UCSD-AML1 (cell line): ENCODE results near the gene RAF1.
A peak's percentile ranks its signal among the peaks of the same experiment; 100 is the strongest.

Experiments
- DNase-seq: peaks from one replicate; lab custom pipeline; 2025; ENCODE audit not compliant: unreplicated experiment; lab: John Stamatoyannopoulos, UW

Gene RAF1

DNA sequence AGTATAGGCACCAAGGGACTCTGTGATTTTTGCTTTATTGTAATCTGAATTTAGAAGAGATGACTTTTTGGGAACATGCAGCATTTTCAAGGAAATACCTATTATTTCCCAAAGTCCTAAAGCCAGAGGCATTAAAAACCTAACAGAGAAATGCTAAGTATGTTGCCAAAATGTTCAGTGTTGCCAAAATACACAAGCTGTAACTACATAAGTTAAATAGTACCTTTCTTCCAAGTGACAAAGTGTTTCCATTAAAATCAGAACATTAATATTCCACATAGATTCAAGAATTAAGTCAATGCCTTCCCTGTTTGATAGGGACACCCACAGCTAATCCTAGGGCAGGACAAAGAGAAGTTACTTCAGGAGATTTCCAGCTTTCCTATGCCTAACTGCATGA, 65.0 kb downstream of the RAF1 start:
- no peak for DNase-seq

DNA sequence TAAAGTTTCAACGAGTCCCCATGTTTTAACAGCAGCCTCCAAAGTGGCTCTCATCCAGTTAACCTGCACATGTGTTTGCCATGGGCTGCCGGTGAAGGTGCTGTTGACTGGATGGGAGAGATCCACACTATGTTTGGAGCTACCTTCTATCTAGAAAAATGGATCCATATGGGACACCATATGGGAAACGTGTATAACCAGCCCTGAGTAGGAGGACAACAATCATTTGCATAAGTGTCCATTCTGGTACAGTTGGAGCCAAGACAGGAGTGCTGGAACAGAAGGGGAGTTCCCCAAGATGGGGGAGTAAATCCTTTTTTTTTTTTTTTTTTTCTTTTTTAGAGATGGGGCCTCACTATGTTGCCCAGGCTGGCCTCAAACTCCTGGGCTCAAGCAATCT, 70.4 kb downstream of the RAF1 start:
- no peak for DNase-seq

DNA sequence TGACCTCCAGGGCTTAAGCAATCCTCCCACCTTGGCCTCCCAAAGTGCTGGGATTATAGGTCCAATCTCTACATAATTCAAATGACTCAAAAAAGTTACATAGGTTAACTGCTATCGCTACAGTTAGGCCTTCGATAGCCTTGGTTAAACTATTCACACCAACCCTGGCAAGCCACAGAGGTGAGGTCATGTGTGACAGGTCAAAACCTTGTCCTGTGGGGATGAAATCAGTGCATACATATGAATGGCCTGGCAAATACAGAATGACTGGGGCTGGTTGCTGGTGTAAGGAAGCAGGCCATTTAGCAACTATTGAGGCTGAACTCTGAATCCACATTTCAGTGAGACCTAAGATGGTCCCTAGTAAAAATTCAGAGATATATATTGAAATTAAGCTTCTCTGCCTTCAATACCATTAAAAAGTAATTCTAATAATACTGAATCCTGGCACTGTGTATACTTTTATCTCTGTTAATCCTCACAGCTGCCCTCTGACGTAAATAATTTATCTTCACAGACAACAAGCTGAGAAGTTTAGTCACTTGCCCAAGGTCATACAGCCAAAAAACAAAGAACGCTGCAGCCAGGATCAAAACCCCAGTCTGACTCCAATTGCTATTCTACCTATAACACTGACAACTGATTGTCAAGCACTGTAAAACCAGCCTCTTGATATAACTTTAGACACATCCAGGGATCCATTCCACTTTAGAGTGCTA, 71.8 kb downstream of the RAF1 start:
- no peak for DNase-seq

DNA sequence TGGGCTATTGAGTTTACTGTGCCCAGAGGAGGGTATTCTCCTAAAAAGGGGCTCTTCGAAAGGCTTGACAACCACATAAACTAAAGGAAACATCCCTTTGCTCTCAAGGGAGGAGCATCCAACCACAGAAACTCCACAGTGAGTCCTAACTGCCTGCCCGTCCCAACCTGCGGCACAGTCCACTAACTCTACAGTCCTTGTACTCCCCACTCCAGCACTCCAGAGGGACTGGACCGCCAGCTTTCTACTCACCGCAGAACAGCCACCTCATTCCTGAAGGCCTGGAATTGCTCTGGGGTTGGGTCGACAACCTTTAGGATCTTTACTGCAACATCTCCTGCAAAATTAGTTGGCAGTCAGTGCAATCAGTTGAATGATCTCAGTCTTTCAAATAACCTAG, 72.5 kb downstream of the RAF1 start:
- DNase-seq = no peak

DNA sequence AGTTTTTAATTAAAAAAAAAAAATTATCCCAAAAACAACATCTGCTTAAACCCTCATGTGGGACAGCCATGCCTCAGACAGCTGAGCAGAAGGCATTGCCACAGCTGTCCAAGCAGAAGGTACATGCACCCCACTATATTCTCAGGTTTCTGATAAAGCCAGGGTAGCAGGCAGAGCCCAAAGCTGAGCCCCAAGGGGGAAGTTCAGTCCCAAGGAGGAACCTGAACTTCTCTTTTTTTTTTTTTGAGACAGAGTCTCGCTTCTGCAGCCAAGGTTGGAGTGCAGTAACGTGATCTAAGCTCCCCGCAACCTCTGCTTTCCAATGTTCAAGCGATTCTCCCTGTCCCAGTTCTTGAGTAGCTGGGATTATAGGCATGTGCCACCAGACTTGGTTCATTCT, 73.8 kb downstream of the RAF1 start:
- DNase-seq = no peak

GRCh38 chr3:12588039-12589009, 75.6 kb downstream of the RAF1 start:
- DNase-seq = no peak

DNA sequence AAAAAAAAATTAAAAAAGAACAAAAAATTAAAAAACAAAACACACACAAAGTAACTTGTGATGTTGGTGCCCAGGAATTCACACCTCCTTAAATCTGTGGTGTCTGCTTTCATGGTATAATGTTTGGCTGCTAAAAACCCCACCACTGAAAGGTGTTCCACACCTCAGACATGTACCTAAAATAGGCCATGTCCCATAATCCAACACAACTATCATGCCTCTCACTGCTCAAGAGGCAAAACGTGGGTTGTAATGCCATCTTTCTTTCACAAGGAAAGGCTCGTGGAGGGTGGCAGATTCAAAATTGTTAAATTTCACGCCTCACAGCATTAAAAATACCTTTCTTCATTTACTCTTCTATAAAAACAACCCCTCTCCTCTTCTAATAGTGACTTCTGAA, 77.5 kb downstream of the RAF1 start:
- no peak for DNase-seq

- no peak for DNase-seq
Measured at GRCh38 chr3:12585970-12586369, 77.9 kb downstream of the RAF1 start.

DNA sequence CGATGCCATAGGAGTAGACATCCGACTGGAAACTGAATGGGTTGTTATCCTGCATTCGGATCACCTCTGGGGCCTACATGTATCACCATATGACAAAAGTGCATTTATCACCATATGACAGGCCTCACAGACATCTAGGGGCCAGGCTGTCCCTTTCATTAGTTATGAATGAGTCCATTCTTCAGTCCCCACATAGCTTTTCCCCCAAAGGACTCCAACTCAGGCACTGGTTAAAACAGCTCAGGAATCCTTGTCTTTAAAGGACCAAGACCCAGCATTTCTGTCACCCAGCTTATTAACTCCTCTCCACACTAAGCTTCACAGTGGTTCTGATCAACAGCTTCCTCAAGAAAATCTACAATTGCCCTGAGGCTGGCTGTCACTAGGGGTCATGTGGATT, 78.7 kb downstream of the RAF1 start:
- no peak for DNase-seq

GRCh38 chr3:12584083-12584482, 79.8 kb downstream of the RAF1 start:
- no peak for DNase-seq

GRCh38 chr3:12583280-12583679, 80.6 kb downstream of the RAF1 start:
- DNase-seq = no peak

- no peak for DNase-seq
Measured at GRCh38 chr3:12582730-12583129, 81.2 kb downstream of the RAF1 start.

DNA sequence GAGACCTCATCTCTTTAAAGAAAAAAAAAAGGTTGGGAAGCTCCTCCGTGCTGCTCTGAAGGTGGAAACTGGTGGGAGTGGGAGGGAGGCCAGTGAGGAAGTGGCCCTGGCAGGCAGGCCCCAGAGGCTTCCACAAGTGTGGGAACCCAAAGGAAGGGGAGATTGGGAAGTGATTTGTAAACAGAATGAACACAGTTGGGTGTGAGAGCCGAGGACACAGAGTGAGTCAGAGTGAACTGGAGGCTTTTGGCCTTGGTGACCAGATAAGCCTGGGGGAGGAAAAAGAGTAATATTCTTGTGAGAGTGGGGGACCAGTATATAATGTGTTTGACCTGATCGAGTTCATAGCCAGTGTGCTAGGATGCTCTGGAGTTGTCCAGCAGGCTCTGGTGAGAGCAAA, 84.0 kb downstream of the RAF1 start:
- no peak for DNase-seq

DNA sequence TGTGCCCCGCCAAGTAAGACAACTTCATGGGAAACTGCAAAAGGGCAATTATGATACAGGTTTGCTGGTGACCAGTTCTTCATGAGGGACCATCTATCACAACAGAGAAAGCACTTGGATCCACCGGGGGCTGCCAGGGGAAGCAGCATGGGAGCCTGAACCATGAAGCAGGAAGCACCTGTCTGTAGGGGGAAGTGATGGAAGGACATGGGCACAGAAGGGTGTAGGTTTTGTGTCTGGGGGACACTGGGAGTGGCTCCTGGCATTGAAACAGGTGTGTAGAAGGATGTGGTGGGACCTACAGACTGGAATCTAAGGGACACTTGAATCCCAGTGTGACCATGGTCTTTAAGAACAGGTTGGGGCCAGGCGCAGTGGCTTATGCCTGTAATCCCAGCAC, 84.5 kb downstream of the RAF1 start:
- peak; percentile 36 for DNase-seq

GRCh38 chr3:12578742-12579141, 85.2 kb downstream of the RAF1 start:
- DNase-seq = no peak

DNA sequence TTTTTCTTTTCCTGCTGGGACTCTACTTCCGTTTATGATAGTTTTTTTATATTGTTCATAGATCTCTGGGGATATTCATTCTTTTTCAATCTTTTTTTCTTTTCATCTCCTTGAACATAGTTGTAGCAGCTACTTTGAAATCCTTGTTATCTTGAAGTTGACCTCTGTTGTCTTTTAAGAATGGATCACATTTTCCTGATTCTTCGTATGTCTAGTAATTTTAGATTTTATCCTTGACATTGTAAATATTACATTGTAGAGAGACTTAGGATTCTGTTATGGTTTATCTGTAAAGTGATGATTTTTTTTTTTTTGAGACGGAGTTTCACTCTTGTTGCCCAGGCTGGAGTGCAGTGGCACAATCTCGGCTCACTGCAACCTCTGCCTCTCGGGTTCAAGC, 86.5 kb downstream of the RAF1 start:
- DNase-seq = no peak

DNA sequence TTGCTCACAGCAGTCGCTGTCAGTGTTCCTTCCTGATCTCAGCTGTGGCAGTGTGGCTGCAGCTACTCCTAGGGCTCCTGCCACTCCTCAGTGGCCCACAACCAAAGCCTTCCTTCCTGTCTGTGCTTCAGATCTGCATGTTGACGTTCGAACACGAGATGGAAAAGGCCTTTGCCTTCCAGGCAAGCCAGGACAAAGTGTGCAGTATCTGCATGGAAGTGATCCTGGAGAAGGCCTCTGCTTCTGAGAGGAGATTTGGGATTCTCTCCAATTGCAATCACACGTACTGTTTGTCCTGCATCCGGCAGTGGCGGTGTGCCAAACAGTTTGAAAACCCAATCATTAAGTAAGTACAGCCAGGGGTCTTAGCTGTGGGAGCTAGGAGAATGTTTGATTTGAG, 89.3 kb downstream of the RAF1 start:
- DNase-seq = peak; percentile 20

DNA sequence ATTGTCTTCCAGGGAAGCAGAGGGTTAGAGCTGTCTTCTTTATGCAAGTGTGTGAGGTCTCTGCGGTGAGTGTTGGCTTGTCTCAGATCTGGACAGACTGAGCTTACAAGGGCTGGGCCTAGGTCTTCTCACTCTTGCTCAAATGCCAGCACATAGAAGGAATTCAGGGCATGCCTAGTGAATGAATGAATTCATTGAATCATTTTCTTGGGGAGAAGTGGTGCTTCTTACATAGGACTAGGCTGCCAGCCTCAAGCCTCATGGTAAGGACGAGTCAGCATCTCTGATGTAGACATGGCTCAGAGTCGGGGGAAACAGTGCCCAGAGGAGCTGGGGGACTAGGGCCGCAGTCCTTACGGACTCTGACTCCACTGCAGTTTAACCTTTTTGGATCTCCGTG, 89.8 kb downstream of the RAF1 start:
- DNase-seq = no peak

DNA sequence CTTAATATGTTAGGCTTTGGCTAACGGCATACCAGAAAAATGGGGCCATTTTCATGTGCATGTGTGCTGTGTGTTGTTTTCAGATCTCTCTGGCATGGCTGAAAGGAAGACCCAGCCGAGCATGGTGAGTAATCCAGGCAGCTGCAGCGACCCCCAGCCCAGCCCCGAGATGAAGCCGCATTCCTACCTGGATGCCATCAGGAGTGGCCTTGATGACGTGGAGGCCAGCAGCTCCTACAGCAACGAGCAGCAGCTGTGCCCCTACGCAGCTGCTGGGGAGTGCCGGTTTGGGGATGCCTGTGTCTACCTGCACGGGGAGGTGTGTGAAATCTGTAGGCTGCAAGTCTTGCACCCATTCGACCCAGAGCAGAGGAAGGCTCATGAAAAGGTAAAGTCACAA, 91.9 kb downstream of the RAF1 start:
- DNase-seq = no peak

DNA sequence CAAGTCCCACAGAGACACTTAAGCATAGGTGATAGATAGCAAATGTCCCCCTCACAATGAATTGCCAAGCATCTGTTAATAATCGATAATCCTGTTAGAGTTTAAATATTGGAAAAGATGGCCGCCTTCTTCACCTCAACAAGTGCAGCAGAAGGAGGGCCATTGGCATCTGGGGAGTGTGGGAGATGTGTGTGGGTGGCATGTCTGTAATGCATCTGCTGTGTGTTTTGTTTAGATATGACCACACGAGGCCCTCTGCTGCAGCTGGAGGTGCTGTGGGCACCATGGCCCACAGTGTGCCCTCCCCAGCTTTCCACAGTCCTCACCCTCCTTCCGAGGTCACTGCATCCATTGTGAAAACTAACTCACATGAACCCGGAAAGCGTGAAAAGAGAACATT, 94.1 kb downstream of the RAF1 start:
- no peak for DNase-seq

DNA sequence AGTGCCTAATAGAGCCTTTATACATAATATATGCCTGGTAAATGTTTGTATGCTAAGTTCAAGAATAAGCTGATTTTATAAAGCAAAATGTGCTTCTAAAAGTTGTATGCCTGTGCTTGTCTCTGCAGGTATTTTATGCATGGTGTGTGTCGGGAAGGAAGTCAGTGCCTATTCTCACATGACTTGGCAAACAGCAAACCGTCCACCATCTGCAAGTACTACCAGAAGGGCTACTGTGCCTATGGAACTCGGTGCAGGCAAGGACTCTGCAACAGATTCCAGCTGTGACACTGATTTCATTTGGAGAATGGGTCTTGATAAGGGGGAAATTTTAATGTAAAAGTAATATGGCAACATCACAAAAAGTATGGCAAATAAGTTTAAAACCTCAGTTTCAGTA, 95.2 kb downstream of the RAF1 start:
- no peak for DNase-seq

GRCh38 chr3:12566976-12567375, 96.9 kb downstream of the RAF1 start:
- no peak for DNase-seq
